ENCODE data around the gene TRUB2.

- TF ChIP-seq POLR2A (IDR thresholded peaks at IDR 0.05): no peak
- no peak for TF ChIP-seq CTCF (IDR thresholded peaks at IDR 0.05)
These were observed 21.6 kb upstream of the TRUB2 start for GRCh38 chr9:128343855-128344254.
